Measurements from ENCODE around the gene ENO1. TPM values are rescaled to one million over a fixed set of nuclear protein-coding genes. Genes with fewer than 3 reads are reported as not detected.
A peak's percentile ranks its signal among the peaks of the same experiment; 100 is the strongest.

Gene ENO1
- total RNA-seq, 1 donor: 1,591 TPM

DNA sequence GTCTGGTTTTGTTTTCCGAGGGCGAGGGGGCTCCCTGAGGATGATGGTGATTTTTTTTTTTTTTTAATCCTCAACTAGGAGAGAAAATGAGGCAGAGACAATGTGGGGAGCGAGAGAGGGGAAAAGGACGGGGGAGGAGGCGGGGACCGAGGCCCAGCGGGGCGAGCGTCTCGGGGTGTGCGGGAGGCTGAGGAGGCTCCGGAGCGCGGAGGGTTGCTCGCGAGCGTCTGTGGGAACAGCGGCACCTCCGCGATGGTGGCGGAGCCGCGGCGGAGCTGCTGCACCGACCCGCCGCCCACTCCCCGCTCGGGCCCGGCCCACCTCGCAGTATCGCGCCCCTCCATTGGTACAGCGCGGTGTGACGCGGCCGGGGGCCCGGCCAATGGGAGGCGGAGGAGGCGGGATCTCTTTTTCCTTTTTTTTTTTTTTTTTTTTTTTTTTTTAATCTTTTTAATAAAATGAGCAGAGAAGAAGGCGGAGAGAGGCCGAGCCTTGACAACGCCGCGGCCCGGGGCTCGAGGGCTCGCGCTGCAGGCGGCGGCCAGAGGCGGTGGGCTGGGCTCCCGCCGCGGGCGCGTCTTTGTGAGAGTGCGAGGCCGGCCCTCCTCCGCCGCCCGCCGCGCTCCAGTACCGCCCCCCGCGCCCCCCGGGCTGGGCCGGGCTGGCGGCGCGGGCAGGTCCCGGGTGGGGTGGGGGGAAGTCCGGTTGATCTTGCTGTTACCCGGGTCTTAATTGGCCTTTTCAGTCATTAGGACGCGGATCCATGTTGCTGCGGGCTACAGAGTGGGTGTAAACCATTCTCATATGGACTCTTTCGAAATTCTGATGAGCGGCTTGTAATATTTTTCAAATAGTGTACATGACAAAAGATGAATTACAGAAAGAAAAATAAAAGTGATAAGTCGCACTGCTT lies 60.8 kb downstream of the ENO1 start, which contains the start of gene RERE:
TSS of gene RERE (minus strand) at position 229 of the 913 bp plus-strand sequence.
- Histone ChIP-seq H3K4me1 (ENCODE audit: insufficient read depth, low read length) (peaks cover 44% of the 10 kb centered on the region), H4K20me1 (ENCODE audit: insufficient read depth, low read length) (peaks cover 3% of the 10 kb centered on the region)

DNA sequence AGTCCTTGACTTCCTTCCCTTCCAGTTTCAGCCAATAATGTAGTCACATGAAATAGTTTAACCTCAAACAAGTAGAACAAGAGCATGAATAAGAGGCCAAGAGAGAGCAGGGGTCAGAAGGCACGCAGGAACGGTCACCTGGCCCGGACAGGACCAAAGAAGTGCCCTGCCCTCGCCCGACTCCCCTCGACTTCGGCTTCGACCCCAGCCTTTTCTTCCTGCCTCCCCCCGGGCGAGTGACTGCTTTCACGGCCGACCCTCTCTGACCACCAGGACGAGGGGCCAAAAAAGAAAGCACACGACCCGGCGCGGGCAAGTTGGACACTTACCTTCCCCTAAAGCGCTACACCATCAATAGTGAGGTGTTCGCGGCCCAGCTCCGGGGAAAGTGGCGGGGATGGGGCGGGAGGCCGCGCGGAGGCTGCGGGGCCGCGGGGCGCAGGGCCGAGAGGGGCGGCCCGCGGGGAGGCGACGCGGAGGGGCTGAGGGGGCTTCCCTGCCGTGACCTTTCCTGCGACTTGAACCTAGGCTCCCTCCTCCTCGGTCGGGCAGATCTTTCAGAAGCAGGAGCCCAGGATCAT lies 61.6 kb downstream of the ENO1 start:
- no peaks in the 10 kb centered on the region for H3K27me3 ChIP-seq (ENCODE audit: insufficient read depth, low read length)
- H2AFZ ChIP-seq (ENCODE audit: low read length): peak overlapping the region; percentile 91
- peak overlapping the region; percentile 87 for H3K27ac ChIP-seq (ENCODE audit: low read depth, low read length)
- H3K4me1 ChIP-seq (ENCODE audit: insufficient read depth, low read length): peaks cover 38% of the 10 kb centered on the region
- H3K36me3 ChIP-seq (ENCODE audit: insufficient read depth, low read length): no peaks in the 10 kb centered on the region
- peaks cover 26% of the 10 kb centered on the region for H3K79me2 ChIP-seq (ENCODE audit: insufficient read depth, low read length)
- peak; percentile 46 for DNase-seq (ENCODE audit: insufficient read length, low spot score, missing footprints)
- peak overlapping the region; percentile 87 for H3K4me3 ChIP-seq (ENCODE audit: insufficient read depth, low read length)
- TF ChIP-seq, protein P1, sequence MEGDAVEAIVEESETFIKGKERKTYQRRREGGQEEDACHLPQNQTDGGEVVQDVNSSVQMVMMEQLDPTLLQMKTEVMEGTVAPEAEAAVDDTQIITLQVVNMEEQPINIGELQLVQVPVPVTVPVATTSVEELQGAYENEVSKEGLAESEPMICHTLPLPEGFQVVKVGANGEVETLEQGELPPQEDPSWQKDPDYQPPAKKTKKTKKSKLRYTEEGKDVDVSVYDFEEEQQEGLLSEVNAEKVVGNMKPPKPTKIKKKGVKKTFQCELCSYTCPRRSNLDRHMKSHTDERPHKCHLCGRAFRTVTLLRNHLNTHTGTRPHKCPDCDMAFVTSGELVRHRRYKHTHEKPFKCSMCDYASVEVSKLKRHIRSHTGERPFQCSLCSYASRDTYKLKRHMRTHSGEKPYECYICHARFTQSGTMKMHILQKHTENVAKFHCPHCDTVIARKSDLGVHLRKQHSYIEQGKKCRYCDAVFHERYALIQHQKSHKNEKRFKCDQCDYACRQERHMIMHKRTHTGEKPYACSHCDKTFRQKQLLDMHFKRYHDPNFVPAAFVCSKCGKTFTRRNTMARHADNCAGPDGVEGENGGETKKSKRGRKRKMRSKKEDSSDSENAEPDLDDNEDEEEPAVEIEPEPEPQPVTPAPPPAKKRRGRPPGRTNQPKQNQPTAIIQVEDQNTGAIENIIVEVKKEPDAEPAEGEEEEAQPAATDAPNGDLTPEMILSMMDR (IDR thresholded peaks at IDR 0.05; ENCODE audit: extremely low read depth, low read depth, low read length): no peak
- peaks cover 4% of the 10 kb centered on the region for H4K20me1 ChIP-seq (ENCODE audit: insufficient read depth, low read length)
- H3K9me3 ChIP-seq (ENCODE audit: low read depth, low read length): no peaks in the 10 kb centered on the region
- H3K4me2 ChIP-seq (ENCODE audit: insufficient read depth, low read length): peak overlapping the region; percentile 97

More for the DNA sequence above, 60.8 kb downstream of the ENO1 start, which contains the start of gene RERE:
- DNase-seq (ENCODE audit: insufficient read length, low spot score, missing footprints): peak; percentile 100
- H3K79me2 ChIP-seq (ENCODE audit: insufficient read depth, low read length): peaks cover 22% of the 10 kb centered on the region
- H2AFZ ChIP-seq (ENCODE audit: low read length): peak within 1 kb of the TSS; percentile 91
- peak within 1 kb of the TSS; percentile 97 for H3K4me2 ChIP-seq (ENCODE audit: insufficient read depth, low read length)
- TF ChIP-seq, protein P1 (IDR thresholded peaks at IDR 0.05; ENCODE audit: extremely low read depth, low read depth, low read length): no peak
- peak within 1 kb of the TSS; percentile 87 for H3K4me3 ChIP-seq (ENCODE audit: insufficient read depth, low read length)
- no peaks in the 10 kb centered on the region for H3K36me3 ChIP-seq (ENCODE audit: insufficient read depth, low read length)
- H3K27me3 ChIP-seq (ENCODE audit: insufficient read depth, low read length): no peaks in the 10 kb centered on the region
- H3K27ac ChIP-seq (ENCODE audit: low read depth, low read length): peak within 1 kb of the TSS; percentile 87
- no peaks in the 10 kb centered on the region for H3K9me3 ChIP-seq (ENCODE audit: low read depth, low read length)

DNA sequence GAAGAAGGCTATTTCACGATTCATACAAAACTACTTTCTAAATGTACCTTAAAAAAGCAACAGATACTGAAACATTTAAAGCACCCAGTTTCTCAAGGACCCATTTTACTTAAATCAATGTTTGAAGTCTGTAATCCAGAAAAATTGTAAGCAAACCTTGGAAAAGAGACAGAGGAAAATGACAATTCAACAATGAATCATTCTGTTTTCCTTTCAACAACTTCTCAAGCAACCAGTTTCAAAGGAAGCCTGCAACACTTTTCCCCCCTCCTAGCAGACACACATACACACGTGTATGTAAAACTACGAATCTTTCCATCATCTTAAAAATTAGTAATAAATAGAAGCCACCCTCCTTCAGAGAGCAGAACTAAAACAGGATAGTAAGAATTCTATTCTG lies 62.2 kb downstream of the ENO1 start:
- Histone ChIP-seq H3K4me1 (ENCODE audit: insufficient read depth, low read length) (peaks cover 37% of the 10 kb centered on the region), H3K4me3 (ENCODE audit: insufficient read depth, low read length) (peak overlapping the region; percentile 87), H3K27me3 (ENCODE audit: insufficient read depth, low read length) (no peaks in the 10 kb centered on the region), H4K20me1 (ENCODE audit: insufficient read depth, low read length) (peaks cover 6% of the 10 kb centered on the region), H3K79me2 (ENCODE audit: insufficient read depth, low read length) (peaks cover 33% of the 10 kb centered on the region), H3K36me3 (ENCODE audit: insufficient read depth, low read length) (no peaks in the 10 kb centered on the region), H3K9me3 (ENCODE audit: low read depth, low read length) (no peaks in the 10 kb centered on the region), H2AFZ (ENCODE audit: low read length) (peak overlapping the region; percentile 91), H3K4me2 (ENCODE audit: insufficient read depth, low read length) (peak overlapping the region; percentile 97), H3K27ac (ENCODE audit: low read depth, low read length) (peak overlapping the region; percentile 87)
- TF ChIP-seq, protein P1 (IDR thresholded peaks at IDR 0.05; ENCODE audit: extremely low read depth, low read depth, low read length): no peak
- peak; percentile 80 for DNase-seq (ENCODE audit: insufficient read length, low spot score, missing footprints)

All from osteoblast (primary cell).